GM19324 (cell line): ENCODE results near the gene ZNF184.
"Not testable (repeated sequence)": the region's sequence is repeated elsewhere in the genome, so short reads cannot be mapped to it uniquely, and the experiment has no call there.

Source experiments
- ATAC-seq: cut with Tn5 transposase; IDR thresholded peaks from one replicate; pipeline ENCODE4 v1.9.1; 2021; ENCODE audit warnings: mild to moderate bottlenecking, moderate library complexity; ENCODE audit not compliant: unreplicated experiment, low FRiP score

Gene ZNF184

DNA sequence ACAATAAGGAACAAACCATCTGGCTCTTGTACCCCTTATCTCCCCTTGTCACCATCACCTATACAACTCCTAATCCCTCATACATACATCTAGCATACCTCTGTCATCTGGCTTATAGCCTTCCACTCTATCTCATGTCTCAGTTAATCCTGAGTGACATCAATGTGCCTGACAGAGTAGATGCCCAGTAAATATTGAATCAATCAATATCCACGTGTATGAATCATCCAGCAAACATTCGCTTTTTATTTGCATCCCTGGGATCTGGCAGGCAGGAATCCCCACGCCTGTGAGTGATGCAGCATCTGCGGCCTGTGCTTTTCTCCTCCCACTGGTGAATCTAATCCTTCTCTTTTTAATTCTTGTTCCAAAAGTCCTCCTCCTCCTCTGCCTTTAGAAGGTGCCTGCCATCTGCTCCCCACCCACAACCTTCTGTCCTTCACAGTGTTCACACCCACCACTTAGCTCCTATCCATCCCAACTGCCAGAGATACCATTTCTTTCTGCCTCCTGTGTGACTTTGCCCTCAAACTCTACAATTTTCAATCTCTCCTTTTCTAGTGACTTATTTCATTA lies 46.8 kb downstream of the ZNF184 start:
- no peak for ATAC-seq

- ATAC-seq: not testable (repeated sequence)
These were observed 48.1 kb downstream of the ZNF184 start for GRCh38 chr6:27424851-27425250.

- ATAC-seq: no peak
These were observed 50.1 kb downstream of the ZNF184 start for GRCh38 chr6:27422651-27423332.

GRCh38 chr6:27419363-27419762 lies 53.5 kb downstream of the ZNF184 start:
- ATAC-seq: no peak

- ATAC-seq: no peak
These were observed 57.0 kb downstream of the ZNF184 start for GRCh38 chr6:27415898-27416297.

- no peak for ATAC-seq
These were observed 57.9 kb downstream of the ZNF184 start for GRCh38 chr6:27414996-27415395.

DNA sequence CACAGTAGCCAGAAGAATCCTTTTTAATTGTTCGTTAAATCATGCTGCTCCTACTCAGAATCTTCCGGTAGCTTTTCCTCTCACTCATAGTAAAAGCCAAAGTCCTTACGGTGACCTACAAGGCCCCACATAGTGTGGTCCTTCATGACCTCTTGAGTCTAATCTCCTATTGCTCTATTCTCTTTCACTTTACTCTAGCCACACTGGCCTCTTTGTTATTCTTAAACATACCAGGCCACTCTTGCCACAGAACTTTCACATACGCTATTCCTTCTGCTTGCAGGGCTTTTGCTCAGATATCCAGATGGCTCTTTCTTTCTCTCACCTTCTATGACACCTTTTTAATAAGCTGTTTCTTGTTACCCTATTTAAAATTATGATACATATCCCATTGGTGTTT lies 58.6 kb downstream of the ZNF184 start:
- ATAC-seq: no peak

DNA sequence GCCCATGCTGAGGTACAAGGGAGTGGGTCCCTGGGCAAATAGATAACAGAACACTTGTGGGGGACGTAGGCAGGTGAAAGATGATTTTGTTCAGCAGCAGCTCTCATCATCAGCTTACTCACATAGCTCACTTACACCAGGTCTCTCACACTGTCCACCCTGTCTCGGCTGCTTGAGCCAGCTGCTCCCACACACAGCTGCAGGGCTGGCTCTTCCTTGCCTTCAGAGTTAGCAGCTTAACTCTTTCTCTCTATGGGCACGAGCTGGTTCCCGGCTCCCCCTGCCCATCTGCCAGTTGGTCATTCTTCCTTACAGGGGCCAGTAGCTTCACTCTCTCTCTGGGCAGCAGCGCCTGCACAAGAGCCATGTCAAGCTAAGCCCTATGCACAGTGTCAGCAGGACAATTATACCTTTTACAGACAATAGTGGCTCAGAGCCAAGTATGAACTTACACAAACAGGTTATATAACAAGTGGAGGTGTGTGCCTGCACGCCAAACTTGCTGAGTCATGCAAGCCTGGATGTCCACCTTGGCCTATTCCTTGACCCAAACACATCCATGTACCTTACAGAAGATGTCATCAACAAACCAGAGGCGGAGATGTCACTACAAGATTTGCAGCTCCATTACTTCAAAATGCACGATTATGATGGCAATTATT lies 65.6 kb downstream of the ZNF184 start:
- ATAC-seq: no peak

- no peak for ATAC-seq
These were observed 66.8 kb downstream of the ZNF184 start for GRCh38 chr6:27406085-27406484.

DNA sequence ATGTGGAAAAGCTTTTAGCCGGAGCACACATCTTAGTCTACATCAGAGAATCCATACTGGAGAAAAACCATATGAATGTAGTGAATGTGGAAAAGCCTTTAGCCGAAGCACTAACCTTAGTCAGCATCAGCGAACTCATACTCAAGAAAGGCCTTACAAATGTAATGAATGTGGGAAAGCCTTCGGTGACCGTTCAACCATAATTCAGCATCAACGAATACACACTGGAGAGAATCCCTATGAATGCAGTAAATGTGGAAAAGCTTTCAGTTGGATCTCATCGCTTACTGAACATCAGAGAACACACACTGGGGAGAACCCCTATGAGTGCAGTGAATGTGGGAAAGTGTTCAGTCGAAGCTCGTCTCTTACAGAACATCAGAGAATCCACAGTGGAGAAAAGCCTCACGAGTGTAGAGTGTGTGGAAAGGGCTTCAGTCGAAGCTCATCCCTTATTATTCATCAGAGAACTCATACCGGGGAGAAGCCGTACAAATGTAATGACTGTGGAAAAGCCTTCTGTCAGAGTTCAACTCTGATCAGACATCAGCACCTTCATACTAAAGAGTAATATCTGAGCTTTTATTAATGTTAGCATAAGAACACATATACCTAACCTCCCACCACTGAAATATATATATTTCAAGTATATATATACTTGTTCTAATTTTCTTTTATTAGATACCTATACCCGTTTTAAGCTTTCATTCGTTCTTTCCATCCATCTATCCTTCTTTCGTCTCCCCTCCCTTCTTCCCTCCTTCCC lies 71.8 kb downstream of the ZNF184 start:
- no peak for ATAC-seq
